Left ventricle myocardium inferior (tissue), 1 donor: Measurements from ENCODE around the gene ZNF445. TPM values are rescaled to one million over a fixed set of nuclear protein-coding genes. Genes with fewer than 3 reads are reported as not detected.

Experiments used
- DNase-seq: peaks from one replicate; pipeline ENCODE4 v3.0.0-alpha.2; 2020
- H3K27ac ChIP-seq: fragments of 200-600 bp; replicated peaks from 2 replicates; pipeline ENCODE4 v1.8.0; 2021
- H3K27me3 ChIP-seq: fragments of 200-600 bp; 2 replicates; pipeline ENCODE4 v1.8.0; 2021; ENCODE audit warnings: low read depth
- H3K36me3 ChIP-seq: fragments of 200-600 bp; 2 replicates; pipeline ENCODE4 v1.8.0; 2021
- H3K4me1 ChIP-seq: fragments of 200-600 bp; 2 replicates; pipeline ENCODE4 v1.8.0; 2021
- H3K4me3 ChIP-seq: fragments of 200-600 bp; 2 replicates; pipeline ENCODE4 v1.8.0; 2021; ENCODE audit warnings: mild to moderate bottlenecking, moderate library complexity
- H3K9me3 ChIP-seq: fragments of 200-600 bp; replicated peaks from 2 replicates; pipeline ENCODE4 v1.8.0; 2021
- CTCF ChIP-seq: fragments of 200-600 bp; IDR thresholded peaks from 2 replicates; pipeline ENCODE4 v1.8.0; 2021; ENCODE audit warnings: antibody characterized with exemption, mild to moderate bottlenecking, borderline replicate concordance
- intact Hi-C: fragments of 100-400 bp; cut with micrococcal nuclease; formaldehyde crosslinking; loops from one replicate; pipeline ENCODE4 v1.11.0; 2022
- total RNA-seq: library from RNA; stranded (reverse); fragmentation: NEBNext Ultra II Directional; extraction: Animal tissue kit (Norgen Biotek cat#: 25700); gene quantifications from one replicate; pipeline ENCODE4 v1.2.1, GENCODE V29; 2021
- donor health status: DM: no; HTN: yes; CAD: no; lungs with severe emphysema.

Gene ZNF445
- total RNA-seq, 1 donor from 2014 or later = 11.8 TPM

DNA sequence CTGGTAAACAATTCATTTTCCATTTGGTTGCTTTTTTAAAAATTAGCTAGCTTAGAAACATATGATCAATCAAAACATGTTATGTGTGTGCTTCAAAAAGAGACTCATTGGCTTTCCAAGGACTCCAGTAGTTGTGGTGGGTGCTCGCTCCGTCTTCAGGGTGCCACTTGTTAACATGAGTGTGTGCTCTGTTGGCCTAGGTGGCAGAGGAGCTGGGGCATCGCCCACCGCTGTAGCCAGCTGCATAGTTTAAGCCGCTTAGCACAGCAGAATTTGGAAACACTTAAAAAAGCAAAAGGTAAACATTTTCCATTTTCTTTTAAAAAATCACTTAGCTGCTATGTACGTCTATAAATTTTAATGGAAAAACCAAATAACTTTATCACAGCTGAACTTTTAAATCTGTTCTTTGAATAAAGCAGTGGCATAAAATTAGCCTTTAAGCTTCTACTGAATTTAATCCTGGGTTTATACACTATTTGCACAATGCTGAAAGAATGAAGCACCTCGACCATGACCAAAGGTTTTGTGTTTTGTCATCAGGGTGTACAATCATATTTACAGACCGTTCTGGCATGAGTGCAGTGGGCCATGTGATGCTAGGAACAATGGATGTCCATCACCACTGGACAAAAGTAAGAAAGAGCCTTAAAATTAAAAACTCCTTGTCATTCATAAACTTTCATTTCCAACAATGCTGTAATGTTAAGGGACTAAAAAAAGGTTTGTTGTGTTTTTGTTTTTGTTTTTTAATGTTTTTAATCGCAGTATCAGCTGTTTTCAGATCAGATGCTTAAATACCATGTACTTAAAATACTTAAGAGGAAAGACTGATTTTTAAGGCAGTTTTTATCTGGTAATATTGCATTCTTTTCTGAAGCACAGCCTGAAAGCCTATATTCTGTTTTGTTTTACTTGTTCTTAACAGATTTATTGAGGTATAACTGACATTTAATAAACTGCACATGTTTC lies 81.0 kb downstream of the ZNF445 start:
- Histone ChIP-seq H3K36me3 (peaks cover 23% of the 10 kb centered on the region), H3K4me3 (no peak overlapping the region), H3K27me3 (no peaks in the 10 kb centered on the region), H3K27ac (no peak overlapping the region), H3K4me1 (peaks cover 21% of the 10 kb centered on the region), H3K9me3 (no peaks in the 10 kb centered on the region)
- intact Hi-C loops = no loop called here
- no peak for DNase-seq
- no peak for TF ChIP-seq CTCF

DNA sequence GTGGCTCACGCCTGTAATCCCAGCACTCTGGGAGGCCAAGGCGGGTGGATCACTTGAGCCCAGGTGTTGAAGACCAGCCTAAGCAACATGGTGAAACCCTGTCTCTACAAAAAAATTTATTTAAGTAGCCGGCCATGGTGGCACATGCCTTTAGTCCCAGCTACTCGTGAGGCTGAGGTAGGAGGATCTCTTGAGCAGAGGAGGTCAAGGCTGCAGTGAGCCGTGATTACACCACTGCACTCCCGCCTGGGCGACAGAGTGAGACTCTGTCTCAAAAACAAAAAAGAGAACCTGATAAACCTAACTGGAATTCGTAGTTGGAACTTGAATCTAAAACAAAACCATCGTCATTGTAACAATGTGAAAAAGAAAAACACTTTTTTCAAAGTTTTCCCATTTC lies 81.8 kb downstream of the ZNF445 start:
- H3K36me3 ChIP-seq = peaks cover 17% of the 10 kb centered on the region
- TF ChIP-seq CTCF = no peak
- intact Hi-C loops = no loop called here

GRCh38 chr3:44392489-44392888 lies 85.0 kb downstream of the ZNF445 start:
- Histone ChIP-seq H3K27me3 (no peaks in the 10 kb centered on the region), H3K4me3 (no peak overlapping the region), H3K9me3 (peaks cover 4% of the 10 kb centered on the region), H3K36me3 (peaks cover 19% of the 10 kb centered on the region), H3K27ac (no peak overlapping the region), H3K4me1 (no peaks in the 10 kb centered on the region)
- TF ChIP-seq CTCF = no peak
- no peak for DNase-seq
- intact Hi-C loops = no loop called here

More for the DNA sequence above, 81.8 kb downstream of the ZNF445 start:
- H3K27me3 ChIP-seq = no peaks in the 10 kb centered on the region
- DNase-seq = no peak
- no peaks in the 10 kb centered on the region for H3K9me3 ChIP-seq
- peaks cover 17% of the 10 kb centered on the region for H3K4me1 ChIP-seq
- no peak overlapping the region for H3K27ac ChIP-seq
- no peak overlapping the region for H3K4me3 ChIP-seq

DNA sequence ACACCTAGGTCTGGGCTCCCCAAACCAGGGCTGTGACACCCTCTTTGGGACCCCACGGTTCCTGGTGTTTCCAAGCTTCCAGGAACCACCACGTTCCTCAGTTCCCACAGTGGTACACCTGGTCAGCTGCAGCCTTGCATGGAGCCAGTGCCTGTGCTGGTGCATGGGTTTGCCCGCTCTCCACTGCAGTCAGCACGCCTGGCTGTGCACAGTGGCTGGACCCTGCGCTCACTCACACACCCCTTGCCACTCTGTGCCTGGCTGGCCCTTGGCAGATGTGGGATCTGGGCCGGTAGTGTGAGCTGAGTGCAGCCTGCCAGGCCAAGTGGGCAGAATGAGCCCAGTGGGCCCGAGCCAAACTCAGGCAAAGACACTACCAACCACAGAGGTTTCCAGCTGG lies 90.1 kb downstream of the ZNF445 start:
- peaks cover 14% of the 10 kb centered on the region for H3K36me3 ChIP-seq
- no peaks in the 10 kb centered on the region for H3K27me3 ChIP-seq
- intact Hi-C loops = no loop called here
- DNase-seq = no peak
- no peak overlapping the region for H3K27ac ChIP-seq
- H3K4me3 ChIP-seq = no peak overlapping the region
- H3K4me1 ChIP-seq = no peaks in the 10 kb centered on the region
- H3K9me3 ChIP-seq = peaks cover 20% of the 10 kb centered on the region
- TF ChIP-seq CTCF = no peak

Other genes with a start within 250 kb of the ZNF445 start
- not detected for gene TOPAZ1, start 235.8 kb downstream of the ZNF445 start, total RNA-seq
- gene TCAIM, start 138.9 kb downstream of the ZNF445 start, total RNA-seq = 35.9 TPM
- gene ZKSCAN7, start 77.5 kb upstream of the ZNF445 start, total RNA-seq = 2.6 TPM
- gene ZNF660, start 107.3 kb upstream of the ZNF445 start, total RNA-seq = 1.1 TPM
- gene ZNF197, start 147.4 kb upstream of the ZNF445 start, total RNA-seq = 11.6 TPM
- 7.9 TPM for gene ZNF35, start 171.1 kb upstream of the ZNF445 start, total RNA-seq
- 3.4 TPM for gene ZNF502, start 235.0 kb upstream of the ZNF445 start, total RNA-seq